ENCODE data around the gene ADARB2.

Gene ADARB2

DNA sequence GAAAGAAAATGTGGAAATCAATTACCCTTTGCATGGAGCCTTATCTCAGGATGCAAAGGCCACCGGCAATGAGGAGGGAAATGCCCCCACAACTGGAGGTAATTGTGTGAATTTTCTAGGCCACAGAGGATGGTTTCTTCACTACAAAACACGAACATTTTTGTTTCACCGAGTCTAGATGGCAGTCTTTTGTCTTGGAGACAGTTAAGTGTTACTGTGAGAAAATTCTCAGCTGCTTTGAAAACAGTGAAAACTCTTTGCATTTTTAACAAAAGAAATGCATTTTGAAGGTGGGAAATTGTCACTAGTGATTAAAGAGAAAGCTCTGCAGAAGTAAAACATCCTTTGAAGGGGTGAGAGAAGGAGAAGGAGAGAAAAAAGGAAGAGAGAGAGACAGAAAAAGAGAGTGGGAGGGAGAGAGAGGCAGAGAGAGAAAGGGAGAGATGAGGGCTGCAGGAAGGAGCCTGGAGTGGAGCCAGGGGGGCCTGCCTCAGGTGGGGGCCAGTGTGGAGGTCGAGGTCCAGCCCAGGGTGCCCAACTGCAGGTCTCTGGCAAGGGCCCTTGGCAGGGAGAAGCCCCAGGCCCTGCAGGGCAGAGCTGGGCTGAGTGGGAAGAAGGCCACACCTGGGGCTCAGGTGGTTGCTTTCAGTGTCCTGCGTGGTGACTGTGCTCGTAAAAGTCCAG lies 261.4 kb downstream of the ADARB2 start:
- DNase-seq (ENCODE audit: low read depth): no peak
- no peak overlapping the region for H3K4me3 ChIP-seq (ENCODE audit: control insufficient read depth, low read depth, low read length)
- TF ChIP-seq, protein P1, sequence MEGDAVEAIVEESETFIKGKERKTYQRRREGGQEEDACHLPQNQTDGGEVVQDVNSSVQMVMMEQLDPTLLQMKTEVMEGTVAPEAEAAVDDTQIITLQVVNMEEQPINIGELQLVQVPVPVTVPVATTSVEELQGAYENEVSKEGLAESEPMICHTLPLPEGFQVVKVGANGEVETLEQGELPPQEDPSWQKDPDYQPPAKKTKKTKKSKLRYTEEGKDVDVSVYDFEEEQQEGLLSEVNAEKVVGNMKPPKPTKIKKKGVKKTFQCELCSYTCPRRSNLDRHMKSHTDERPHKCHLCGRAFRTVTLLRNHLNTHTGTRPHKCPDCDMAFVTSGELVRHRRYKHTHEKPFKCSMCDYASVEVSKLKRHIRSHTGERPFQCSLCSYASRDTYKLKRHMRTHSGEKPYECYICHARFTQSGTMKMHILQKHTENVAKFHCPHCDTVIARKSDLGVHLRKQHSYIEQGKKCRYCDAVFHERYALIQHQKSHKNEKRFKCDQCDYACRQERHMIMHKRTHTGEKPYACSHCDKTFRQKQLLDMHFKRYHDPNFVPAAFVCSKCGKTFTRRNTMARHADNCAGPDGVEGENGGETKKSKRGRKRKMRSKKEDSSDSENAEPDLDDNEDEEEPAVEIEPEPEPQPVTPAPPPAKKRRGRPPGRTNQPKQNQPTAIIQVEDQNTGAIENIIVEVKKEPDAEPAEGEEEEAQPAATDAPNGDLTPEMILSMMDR (conservative IDR thresholded peaks at IDR 0.05; ENCODE audit: control insufficient read depth, insufficient read depth, low read depth, low read length): no peak

DNA sequence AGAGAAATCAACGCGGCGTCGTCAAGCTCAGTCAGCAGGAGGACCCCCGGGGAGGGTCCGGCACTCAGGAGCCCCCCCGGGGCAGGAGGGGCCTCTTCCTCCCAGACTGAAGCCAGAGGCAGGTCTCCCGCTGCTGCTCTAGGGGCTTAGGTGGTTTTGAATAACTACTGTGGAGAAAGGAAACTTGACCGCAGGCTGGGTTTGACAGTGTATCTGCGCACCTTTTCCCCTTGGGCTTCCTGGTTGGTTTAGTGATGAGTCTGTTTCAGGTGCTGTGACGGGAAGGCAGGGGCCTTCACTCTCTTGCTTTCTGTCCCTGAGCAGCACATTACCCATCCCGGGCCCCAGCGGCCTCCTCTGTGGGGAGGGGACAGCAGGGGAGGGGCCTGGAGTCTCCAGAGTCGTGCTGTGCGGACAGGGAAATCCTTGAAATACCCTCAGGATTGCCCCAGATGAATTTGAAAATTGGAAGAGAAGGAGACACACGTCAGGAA lies 262.2 kb downstream of the ADARB2 start:
- H3K4me3 ChIP-seq (ENCODE audit: control insufficient read depth, low read depth, low read length): no peak overlapping the region
- TF ChIP-seq, protein P1 (conservative IDR thresholded peaks at IDR 0.05; ENCODE audit: control insufficient read depth, insufficient read depth, low read depth, low read length): no peak
- DNase-seq (ENCODE audit: low read depth): no peak

DNA sequence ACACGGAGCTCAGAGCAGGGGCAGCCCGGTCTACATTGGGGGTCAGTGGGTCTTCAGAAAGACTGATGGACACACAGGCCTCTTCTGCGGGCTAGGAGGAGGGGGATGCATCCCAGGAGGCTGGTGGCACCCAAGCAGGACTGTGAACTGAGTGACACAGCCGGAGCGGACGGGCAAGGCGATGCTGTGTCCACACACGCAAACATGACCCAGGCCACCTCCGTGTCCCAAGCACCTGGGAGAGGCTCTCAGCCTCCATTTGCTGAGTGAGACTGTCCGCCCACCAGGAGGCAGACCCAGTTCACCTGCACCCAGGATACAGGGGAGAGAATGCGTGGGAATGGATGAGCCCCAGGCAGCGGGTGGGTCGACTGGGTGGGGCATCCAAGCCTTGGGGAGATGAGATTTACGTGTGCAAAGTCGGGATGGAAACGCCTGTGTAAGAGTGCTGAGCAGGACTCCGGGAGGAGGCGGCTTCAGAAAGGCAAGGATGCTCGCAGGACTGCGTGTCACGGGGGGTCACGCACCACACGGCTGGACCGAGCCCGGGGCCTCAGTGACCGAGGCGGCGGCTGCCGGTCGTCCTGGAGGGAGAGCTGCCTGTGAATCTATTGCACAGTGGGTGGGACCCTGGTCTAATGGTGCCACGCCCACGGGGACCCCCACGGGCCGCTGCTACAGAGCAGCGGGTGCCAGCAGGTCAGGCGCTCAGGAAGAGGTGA lies 262.8 kb downstream of the ADARB2 start:
- no peak for DNase-seq (ENCODE audit: low read depth)
- TF ChIP-seq, protein P1 (conservative IDR thresholded peaks at IDR 0.05; ENCODE audit: control insufficient read depth, insufficient read depth, low read depth, low read length): no peak
- no peak overlapping the region for H3K4me3 ChIP-seq (ENCODE audit: control insufficient read depth, low read depth, low read length)

DNA sequence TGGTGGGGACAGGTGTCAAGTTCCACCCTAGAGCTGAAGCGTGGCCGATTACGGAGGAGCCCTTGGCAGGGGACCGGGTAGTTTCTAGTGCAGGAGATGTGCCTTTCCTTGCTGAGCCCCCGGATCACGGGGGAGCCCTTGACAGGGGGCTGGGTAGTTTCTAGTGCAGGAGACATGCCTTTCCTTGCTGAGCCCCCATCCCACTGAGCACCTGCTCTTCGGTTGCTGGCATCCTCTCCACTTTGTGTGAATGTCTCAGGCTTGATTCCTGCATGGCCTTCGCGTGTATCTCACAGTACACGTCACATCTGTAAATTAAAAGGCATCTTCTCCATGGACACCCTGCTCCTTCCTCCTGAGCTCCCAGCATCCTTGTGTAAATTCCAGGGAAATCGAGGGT lies 263.5 kb downstream of the ADARB2 start:
- DNase-seq (ENCODE audit: low read depth): no peak
- TF ChIP-seq, protein P1 (conservative IDR thresholded peaks at IDR 0.05; ENCODE audit: control insufficient read depth, insufficient read depth, low read depth, low read length): no peak
- no peak overlapping the region for H3K4me3 ChIP-seq (ENCODE audit: control insufficient read depth, low read depth, low read length)

DNA sequence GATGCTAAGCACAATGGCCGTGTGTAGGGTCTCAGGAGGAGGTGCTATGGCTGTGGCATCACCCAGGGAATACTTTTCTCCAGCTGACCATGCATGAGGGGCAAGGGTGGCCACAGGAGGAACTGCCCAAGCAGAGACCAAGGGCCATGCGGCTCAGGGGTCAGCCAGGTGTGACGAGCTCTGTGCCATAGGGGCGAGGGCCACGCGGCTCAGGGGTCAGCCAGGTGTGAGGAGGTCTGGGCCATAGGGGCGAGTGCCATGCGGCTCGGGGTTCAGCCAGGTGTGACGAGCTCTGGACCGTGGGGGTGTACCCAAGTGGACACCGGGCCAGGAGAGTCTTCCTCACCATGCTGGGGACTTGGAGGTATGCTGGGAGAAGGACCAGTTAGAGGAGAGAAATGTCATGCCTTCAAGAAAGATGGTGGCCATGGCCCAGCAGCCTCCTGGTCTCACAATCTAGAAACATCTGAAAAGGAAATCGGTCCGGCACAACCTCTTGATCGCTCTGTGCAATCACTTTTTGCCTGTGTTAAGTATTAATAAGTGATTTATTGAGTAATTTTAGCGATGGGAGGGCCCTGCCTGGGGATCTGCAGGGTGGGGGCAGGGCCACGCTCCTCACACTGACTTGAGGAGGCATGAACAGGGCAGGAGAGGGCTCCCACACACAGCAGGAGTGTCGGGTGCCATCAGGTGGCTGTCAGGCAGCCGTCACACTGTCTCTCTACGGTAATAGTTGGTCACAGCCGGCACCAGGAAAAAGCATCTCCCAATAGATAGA lies 265.0 kb downstream of the ADARB2 start:
- TF ChIP-seq, protein P1 (conservative IDR thresholded peaks at IDR 0.05; ENCODE audit: control insufficient read depth, insufficient read depth, low read depth, low read length): no peak
- no peak for DNase-seq (ENCODE audit: low read depth)
- no peak overlapping the region for H3K4me3 ChIP-seq (ENCODE audit: control insufficient read depth, low read depth, low read length)

DNA sequence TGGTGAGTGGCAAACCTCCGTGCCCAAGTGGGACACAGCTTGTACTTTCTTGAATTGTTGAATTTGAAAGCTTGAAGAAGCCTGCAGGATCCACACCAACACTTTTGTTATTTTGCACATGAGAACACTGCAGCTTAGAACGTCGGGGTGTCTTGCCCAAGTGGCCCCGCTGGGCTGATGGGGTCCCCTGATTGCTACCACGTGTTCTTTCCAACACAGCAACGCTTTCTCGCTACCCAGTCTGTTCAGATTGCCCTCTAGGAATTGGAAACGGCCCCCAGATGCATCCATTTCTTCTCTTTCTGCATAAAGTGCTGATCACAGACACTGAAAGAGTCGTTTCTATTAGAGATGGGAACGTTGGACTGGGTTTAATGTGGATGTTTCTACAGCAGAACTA lies 268.5 kb downstream of the ADARB2 start:
- TF ChIP-seq, protein P1 (conservative IDR thresholded peaks at IDR 0.05; ENCODE audit: control insufficient read depth, insufficient read depth, low read depth, low read length): no peak

More for the DNA sequence above, 268.5 kb downstream of the ADARB2 start:
- H3K4me3 ChIP-seq (ENCODE audit: control insufficient read depth, low read depth, low read length): no peak overlapping the region
- no peak for DNase-seq (ENCODE audit: low read depth)

All from fibroblast of mammary gland (primary cell).